A673 (cell line): ENCODE results near the gene SHISA3.

ENCODE experiments used
- CTCF ChIP-seq: fragments of 300-800, 200-600 bp; sonication (generic); conservative IDR thresholded peaks from 2 replicates; pipeline ENCODE4 v1.5.1; 2017; ENCODE audit warnings: low read depth, mild to moderate bottlenecking, antibody characterized with exemption, low read length, moderate library complexity, mixed read lengths
- EZH2 ChIP-seq: fragments of 200-600 bp; sonication (generic); IDR thresholded peaks from 2 replicates; pipeline ENCODE4 v1.6.1; 2017; ENCODE audit warnings: borderline replicate concordance, low read depth, mild to moderate bottlenecking, mixed read lengths, antibody characterized with exemption, low read length; ENCODE audit not compliant: poor library complexity, severe bottlenecking

- TF ChIP-seq CTCF (no peak), EZH2 (no peak)
Measured at GRCh38 chr4:42410446-42410845, 13.2 kb downstream of the SHISA3 start.
